Psoas muscle (tissue), 8 donors: ENCODE data around the gene MYL5. TPM values are rescaled to one million over a fixed set of nuclear protein-coding genes. Genes with fewer than 3 reads are reported as not detected.
A peak's percentile ranks its signal among the peaks of the same experiment; 100 is the strongest.
"Not testable (repeated sequence)": the region's sequence is repeated elsewhere in the genome, so short reads cannot be mapped to it uniquely, and the experiment has no call there.

Source experiments
- ATAC-seq, 4 donors: fragments of 200-7000 bp; cut with Tn5 transposase; one replicate each; pipeline ENCODE4 v1.9.1; 2020; ENCODE audit warnings: moderate library complexity in 3 of 4, mild to moderate bottlenecking in 2 of 4
- DNase-seq, 2 donors: peaks; one replicate each; pipeline ENCODE4 v3.0.0-alpha.2; 2020
- H3K27ac ChIP-seq: fragments of 200-600 bp; one replicate; pipeline ENCODE4 v1.8.0; 2022
- H3K27me3 ChIP-seq, 3 donors: fragments of 200-600 bp in 1 of 3; one replicate each; pipeline versions ENCODE4 v1.6.1 to v1.8.0; 2013 to 2022; ENCODE audit warnings: low read length in 2 of 3, mild to moderate bottlenecking in 2 of 3, moderate library complexity in 1 of 3; ENCODE audit not compliant: insufficient read depth in 3 of 3
- H3K36me3 ChIP-seq, 2 donors: fragments of 200-600 bp in 1 of 2; one replicate each; pipeline versions ENCODE4 v1.6.1 to v1.8.0; 2013 to 2022; ENCODE audit warnings: low read depth in 1 of 2, mild to moderate bottlenecking in 1 of 2, moderate library complexity in 1 of 2; ENCODE audit not compliant: insufficient read depth in 1 of 2
- H3K4me1 ChIP-seq: fragments of 200-600 bp; one replicate; pipeline ENCODE4 v1.8.0; 2022
- H3K4me3 ChIP-seq: fragments of 200-600 bp; one replicate; pipeline ENCODE4 v1.8.0; 2022; ENCODE audit warnings: mild to moderate bottlenecking
- H3K9me3 ChIP-seq: fragments of 200-600 bp; one replicate; pipeline ENCODE4 v1.8.0; 2022
- WGBS, 3 donors: extraction: QIAGEN DNeasy Blood & Tissue Kit; methylation state at CpG; one replicate each; pipeline versions ENCODE4 v1.1.6 to v1.1.7; 2013; 5-methylcytosine and 5-hydroxymethylcytosine counted together
- intact Hi-C, 2 donors: fragments of 100-400 bp; cut with DNase I; formaldehyde crosslinking; loops; one replicate each; pipeline versions ENCODE4 v1.11.0 to v1.14.2; 2022
- polyA plus RNA-seq, 3 donors: library from polyadenylated mRNA; stranded (reverse); fragments of 200-250 nt; gene quantifications; one replicate each; pipeline ENCODE4 v1.2.3, GENCODE V29; 2013
- total RNA-seq, 4 donors: library from RNA; stranded (reverse); fragmentation: NEBNext Ultra II Directional in 2 of 4; extraction: Animal tissue kit (Norgen Biotek cat#: 25700) in 2 of 4; gene quantifications; one replicate each; pipeline versions ENCODE4 v1.2.1 to v1.2.4, GENCODE V29; 2021 to 2023
- TF ChIP-seq, protein P1 (sequence below): fragments of 200-600 bp; IDR thresholded peaks from one replicate; pipeline ENCODE4 v1.8.0; 2022; ENCODE audit warnings: antibody characterized with exemption
- donor health status: healthy with polysubstance abuse.
- donor health status: DM: no; HTN: no; CAD: no; lungs with moderate emphysema.
- donor health status: Bipolar disorder and iron deficiency.
- donor health status: healthy.
- donor health status: DM: yes; HTN: yes; CAD: no.
- donor health status: DM: no; HTN: no; CAD: no.
- donor health status: DM: no; HTN: no; CAD: no.
- donor health status: DM: yes; HTN: yes; CAD: no.

The MYL5 gene
- total and polyA plus RNA-seq, 7 donors = 2.0 to 11.2 (median 5.4) TPM

- TF ChIP-seq, protein P1, sequence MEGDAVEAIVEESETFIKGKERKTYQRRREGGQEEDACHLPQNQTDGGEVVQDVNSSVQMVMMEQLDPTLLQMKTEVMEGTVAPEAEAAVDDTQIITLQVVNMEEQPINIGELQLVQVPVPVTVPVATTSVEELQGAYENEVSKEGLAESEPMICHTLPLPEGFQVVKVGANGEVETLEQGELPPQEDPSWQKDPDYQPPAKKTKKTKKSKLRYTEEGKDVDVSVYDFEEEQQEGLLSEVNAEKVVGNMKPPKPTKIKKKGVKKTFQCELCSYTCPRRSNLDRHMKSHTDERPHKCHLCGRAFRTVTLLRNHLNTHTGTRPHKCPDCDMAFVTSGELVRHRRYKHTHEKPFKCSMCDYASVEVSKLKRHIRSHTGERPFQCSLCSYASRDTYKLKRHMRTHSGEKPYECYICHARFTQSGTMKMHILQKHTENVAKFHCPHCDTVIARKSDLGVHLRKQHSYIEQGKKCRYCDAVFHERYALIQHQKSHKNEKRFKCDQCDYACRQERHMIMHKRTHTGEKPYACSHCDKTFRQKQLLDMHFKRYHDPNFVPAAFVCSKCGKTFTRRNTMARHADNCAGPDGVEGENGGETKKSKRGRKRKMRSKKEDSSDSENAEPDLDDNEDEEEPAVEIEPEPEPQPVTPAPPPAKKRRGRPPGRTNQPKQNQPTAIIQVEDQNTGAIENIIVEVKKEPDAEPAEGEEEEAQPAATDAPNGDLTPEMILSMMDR = no peak
- H3K36me3 ChIP-seq = no peaks in the 10 kb centered on the region
- intact Hi-C loops = no loop called here
- peak in 1 of 2 donors; percentile 8 for DNase-seq
- peaks cover 0 to 29% (median 6%) of the 10 kb centered on the region in 3 donors for H3K27me3 ChIP-seq
- no peaks in the 10 kb centered on the region for H3K9me3 ChIP-seq
- H3K27ac ChIP-seq = no peak overlapping the region
- H3K4me1 ChIP-seq = no peaks in the 10 kb centered on the region
- H3K4me3 ChIP-seq = no peak overlapping the region
- ATAC-seq = no peak
- 84 to 90% (median 89%) methylated on average over 22 of the region's 22 CpGs for WGBS, 3 donors
Observed at GRCh38 chr4:635851-636627, 38.3 kb upstream of the MYL5 start.

- Histone ChIP-seq H3K9me3 (no peaks in the 10 kb centered on the region), H3K36me3 (no peaks in the 10 kb centered on the region), H3K4me3 (no peak overlapping the region), H3K27ac (no peak overlapping the region), H3K27me3 (peaks cover 0 to 29% (median 3%) of the 10 kb centered on the region in 3 donors), H3K4me1 (no peaks in the 10 kb centered on the region)
- DNase-seq (peak in 1 of 2 donors; percentile 36), ATAC-seq (no peak)
- 65 to 77% (median 68%) methylated on average over 13 of the region's 13 CpGs for WGBS, 3 donors
- intact Hi-C loops = no loop called here
- TF ChIP-seq, protein P1 = no peak
Observed at GRCh38 chr4:636628-637159, 37.6 kb upstream of the MYL5 start.

GRCh38 chr4:637536-638280 is 36.6 kb upstream of the MYL5 start:
- Histone ChIP-seq H3K9me3 (no peaks in the 10 kb centered on the region), H3K27ac (no peak overlapping the region), H3K4me3 (no peak overlapping the region), H3K4me1 (no peaks in the 10 kb centered on the region), H3K27me3 (peaks cover 0 to 29% (median 3%) of the 10 kb centered on the region in 3 donors), H3K36me3 (no peaks in the 10 kb centered on the region)
- no peak for DNase-seq
- TF ChIP-seq, protein P1 = no peak
- intact Hi-C loops = no loop called here
- no peak for ATAC-seq
- 47 to 48% (median 47%) methylated on average over 32 of the region's 32 CpGs for WGBS, 3 donors

DNA sequence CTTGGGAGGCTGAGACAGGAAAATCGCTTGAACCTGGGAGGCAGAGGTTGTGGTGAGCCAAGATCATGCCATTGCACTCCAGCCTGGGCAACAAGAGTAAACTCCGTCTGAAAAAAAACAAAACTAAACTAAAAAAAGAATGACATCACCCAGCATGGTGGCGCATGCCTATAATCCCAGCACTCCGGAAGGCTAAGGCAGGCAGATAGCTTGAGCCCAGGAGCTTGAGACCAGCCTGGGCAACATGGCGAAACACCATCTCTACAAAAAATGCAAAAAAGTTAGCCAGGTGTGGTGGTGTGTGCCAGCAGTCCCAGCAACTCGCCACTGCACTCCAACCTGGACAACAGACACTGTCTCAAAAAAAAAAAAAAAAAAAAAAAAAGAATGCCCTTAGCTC is 32.0 kb upstream of the MYL5 start:
- intact Hi-C loops, H3K36me3 ChIP-seq, H3K4me1 ChIP-seq, H3K9me3 ChIP-seq, H3K4me3 ChIP-seq, ATAC-seq, H3K27ac ChIP-seq: not testable (repeated sequence)
- DNase-seq = peak in 1 of 2 donors; percentile 8
- WGBS, 3 donors = 81 to 86% (median 85%) methylated on average over 6 of the region's 6 CpGs
- peaks cover 0 to 31% (median 3%) of the 10 kb centered on the region in 3 donors for H3K27me3 ChIP-seq

DNA sequence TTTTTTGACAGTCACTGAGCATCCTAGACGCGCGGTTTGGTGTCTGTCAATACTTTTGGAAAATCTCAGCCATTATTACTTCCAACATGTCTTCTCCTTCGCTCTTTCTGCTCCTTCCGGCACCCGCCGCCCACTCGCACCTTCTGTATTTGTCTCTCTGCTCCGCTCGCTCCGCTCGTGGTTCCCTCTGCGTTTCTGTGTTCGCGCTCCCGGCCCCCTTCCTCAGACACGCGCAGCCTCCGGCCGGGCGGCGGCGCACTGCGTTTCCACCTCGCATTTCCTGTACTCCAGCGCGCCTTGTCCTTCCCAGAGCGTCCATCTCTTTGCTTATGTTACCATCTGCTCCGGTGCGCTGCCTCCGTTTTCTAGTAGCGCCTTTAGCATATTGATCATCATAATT is 27.9 kb upstream of the MYL5 start:
- no peak overlapping the region for H3K27ac ChIP-seq
- no peak overlapping the region for H3K4me3 ChIP-seq
- H3K4me1 ChIP-seq = no peaks in the 10 kb centered on the region
- H3K27me3 ChIP-seq = peaks cover 0 to 38% (median 13%) of the 10 kb centered on the region in 3 donors
- ATAC-seq (no peak), DNase-seq (peak in 1 of 2 donors; percentile 36)
- TF ChIP-seq, protein P1 = no peak
- no peaks in the 10 kb centered on the region for H3K9me3 ChIP-seq
- H3K36me3 ChIP-seq = no peaks in the 10 kb centered on the region
- 69 to 85% (median 76%) methylated on average over 32 of the region's 32 CpGs for WGBS, 3 donors
- intact Hi-C loops = no loop called here
